Measurements from ENCODE around the gene BPIFB4. TPM values are rescaled to one million over a fixed set of nuclear protein-coding genes. Genes with fewer than 3 reads are reported as not detected.

BPIFB4 gene
- total RNA-seq, 1 experiment from 2014 or later = not detected

GRCh38 chr20:33081411-33082154 lies 2.1 kb downstream of the BPIFB4 start:
- Histone ChIP-seq H3K27ac (ENCODE audit: low read length) (no peak overlapping the region), H3K4me3 (ENCODE audit: low read depth in 2 of 2, low read length in 2 of 2) (no peak overlapping the region), H3K9me3 (ENCODE audit: control insufficient read depth, insufficient read depth, low read depth, low read length) (no peaks in the 10 kb centered on the region), H3K4me1 (ENCODE audit: control insufficient read depth, insufficient read depth, low read length) (no peaks in the 10 kb centered on the region), H3K36me3 (ENCODE audit: control insufficient read depth, insufficient read depth, low read length) (no peaks in the 10 kb centered on the region), H3K27me3 (ENCODE audit: control insufficient read depth, insufficient read depth, low read length) (no peaks in the 10 kb centered on the region; the same call in 1 of the 2 replicates)
- POLR2A ChIA-PET = interaction anchor here (0.6 kb wide), 1 partner anchor 1010 kb away, joined by 4 read pairs; no protein-coding TSS in a partner anchor
- no TSS peak for BruUV-seq (replicated peaks)
- no peak for ATAC-seq
- intact Hi-C loops (cut with micrococcal nuclease; ENCODE audit: unreplicated experiment) = no loop called here
- DNase-seq (ENCODE audit: low read depth, low spot score) = no peak
- CTCF ChIA-PET = no interaction called here
- in situ Hi-C loops (cut with HindIII; ENCODE audit: low pct_unique_long_range_greater_than_20kb, low sequenced_read_pairs) = no loop called here
- TF ChIP-seq POLR2AphosphoS5 (IDR thresholded peaks at IDR 0.05; ENCODE audit: low read depth, low read length) (no peak), SIN3A (IDR thresholded peaks at IDR 0.05; ENCODE audit: borderline replicate concordance, insufficient read depth, low read depth, low read length) (no peak), REST (IDR thresholded peaks at IDR 0.05; ENCODE audit: insufficient read depth in 1 of 2, low read depth in 2 of 2, low read length in 1 of 2) (no peak), CTCF (IDR thresholded peaks at IDR 0.05) (no peak), TCF7L2 (IDR thresholded peaks at IDR 0.05; ENCODE audit: low read depth, low read length) (no peak)

GRCh38 chr20:33082546-33082945 lies 3.1 kb downstream of the BPIFB4 start:
- no peak for ATAC-seq
- in situ Hi-C loops (cut with HindIII; ENCODE audit: low pct_unique_long_range_greater_than_20kb, low sequenced_read_pairs) = no loop called here
- Histone ChIP-seq H3K4me3 (ENCODE audit: low read depth in 2 of 2, low read length in 2 of 2) (no peak overlapping the region), H3K9me3 (ENCODE audit: control insufficient read depth, insufficient read depth, low read depth, low read length) (no peaks in the 10 kb centered on the region), H3K27ac (ENCODE audit: low read length) (no peak overlapping the region), H3K36me3 (ENCODE audit: control insufficient read depth, insufficient read depth, low read length) (no peaks in the 10 kb centered on the region), H3K27me3 (ENCODE audit: control insufficient read depth, insufficient read depth, low read length) (no peaks in the 10 kb centered on the region; the same call in 1 of the 2 replicates), H3K4me1 (ENCODE audit: control insufficient read depth, insufficient read depth, low read length) (no peaks in the 10 kb centered on the region)
- POLR2A ChIA-PET = no interaction called here
- TF ChIP-seq POLR2AphosphoS5 (IDR thresholded peaks at IDR 0.05; ENCODE audit: low read depth, low read length) (no peak), CTCF (IDR thresholded peaks at IDR 0.05) (no peak), TCF7L2 (IDR thresholded peaks at IDR 0.05; ENCODE audit: low read depth, low read length) (no peak), SIN3A (IDR thresholded peaks at IDR 0.05; ENCODE audit: borderline replicate concordance, insufficient read depth, low read depth, low read length) (no peak), REST (IDR thresholded peaks at IDR 0.05; ENCODE audit: insufficient read depth in 1 of 2, low read depth in 2 of 2, low read length in 1 of 2) (no peak)
- CTCF ChIA-PET = no interaction called here
- no TSS peak for BruUV-seq (replicated peaks)
- DNase-seq (ENCODE audit: low read depth, low spot score) = no peak
- intact Hi-C loops (cut with micrococcal nuclease; ENCODE audit: unreplicated experiment) = no loop called here
